Stimulated activated CD4-positive, alpha-beta T cell treated with anti-CD3 and anti-CD28 coated beads, Interleukin-15, amount 100 ng/mL, for 1 hour (primary cell): Measurements from ENCODE around the gene L3MBTL1.

ENCODE experiments used
- DNase-seq, 2 donors: peaks; one replicate each; pipeline ENCODE4 v3.0.0-alpha.2; 2020; ENCODE audit warnings: low read depth in 1 of 2, low spot score in 1 of 2

The L3MBTL1 gene

GRCh38 chr20:43507150-43508080 is at the start of gene L3MBTL1:
Gene L3MBTL1 (plus strand): TSS chr20:43507697. CDS start chr20:43513504, 5,807 bp downstream.
- no peak for DNase-seq

DNA sequence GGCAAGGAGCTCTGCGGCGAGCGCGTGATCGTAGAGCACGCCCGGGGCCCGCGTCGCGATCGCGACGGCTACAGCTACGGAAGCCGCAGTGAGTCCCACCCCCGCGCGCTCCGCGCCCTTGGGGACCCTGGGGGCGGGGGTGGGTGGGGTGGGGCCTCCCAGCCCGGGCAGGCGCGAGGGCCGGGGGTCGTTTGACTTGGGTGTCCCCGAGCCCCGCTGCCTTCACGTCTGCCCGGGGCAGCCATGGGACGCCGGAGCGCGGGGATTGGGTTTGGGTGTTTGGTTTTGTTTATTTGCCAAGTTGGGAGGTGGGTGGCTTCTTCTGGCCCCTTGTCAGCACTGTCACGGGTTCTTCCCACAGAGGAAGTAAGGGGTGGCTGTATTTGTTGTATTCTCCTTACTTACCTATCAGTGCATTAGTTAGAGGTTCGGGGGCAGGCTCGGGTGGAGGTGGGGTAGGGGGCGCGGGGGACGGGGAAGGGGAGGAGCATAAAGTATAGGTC is 49.0 kb upstream of the L3MBTL1 start:
- no peak for DNase-seq

- DNase-seq, result no peak
These were observed 48.2 kb upstream of the L3MBTL1 start for GRCh38 chr20:43459022-43459942.

- DNase-seq, result no peak
These were observed 47.2 kb upstream of the L3MBTL1 start for GRCh38 chr20:43460172-43460829.

GRCh38 chr20:43460830-43461200 is 46.7 kb upstream of the L3MBTL1 start:
- no peak for DNase-seq

GRCh38 chr20:43461894-43462659 is 45.4 kb upstream of the L3MBTL1 start:
- no peak for DNase-seq

- DNase-seq, result no peak
These were observed 44.6 kb upstream of the L3MBTL1 start for GRCh38 chr20:43462660-43463526.

DNA sequence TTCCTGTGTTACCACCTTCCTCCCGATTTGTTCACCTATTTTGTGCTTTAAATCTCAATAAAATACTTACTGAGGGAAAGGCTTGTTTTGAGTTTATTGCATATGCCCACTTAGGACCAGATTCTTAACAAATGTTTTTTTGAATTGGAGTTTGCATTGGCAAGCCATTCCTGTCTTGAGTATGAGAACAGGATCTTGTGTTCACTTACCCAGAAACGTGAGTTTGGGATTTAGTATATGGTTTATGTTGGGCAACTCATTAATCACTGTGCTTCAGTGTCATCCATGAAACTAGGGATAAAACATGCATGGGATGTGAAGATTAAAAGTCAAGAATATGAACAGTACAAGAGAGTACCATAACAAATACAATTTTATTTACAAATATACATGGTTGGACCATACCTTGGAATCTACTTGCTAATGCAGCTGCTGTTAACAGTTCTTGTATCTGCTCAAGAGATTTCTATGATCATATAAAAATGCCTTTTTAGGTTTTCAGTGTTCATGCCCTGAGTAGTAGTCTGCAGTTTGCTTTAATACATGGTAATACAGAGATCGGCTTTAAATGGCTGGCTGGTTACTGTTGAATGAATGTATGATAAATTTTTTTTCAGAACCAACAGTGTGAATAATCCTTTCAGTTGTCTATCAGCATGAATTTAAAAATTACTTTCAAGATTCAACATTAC is 43.8 kb upstream of the L3MBTL1 start:
- DNase-seq, result no peak

DNA sequence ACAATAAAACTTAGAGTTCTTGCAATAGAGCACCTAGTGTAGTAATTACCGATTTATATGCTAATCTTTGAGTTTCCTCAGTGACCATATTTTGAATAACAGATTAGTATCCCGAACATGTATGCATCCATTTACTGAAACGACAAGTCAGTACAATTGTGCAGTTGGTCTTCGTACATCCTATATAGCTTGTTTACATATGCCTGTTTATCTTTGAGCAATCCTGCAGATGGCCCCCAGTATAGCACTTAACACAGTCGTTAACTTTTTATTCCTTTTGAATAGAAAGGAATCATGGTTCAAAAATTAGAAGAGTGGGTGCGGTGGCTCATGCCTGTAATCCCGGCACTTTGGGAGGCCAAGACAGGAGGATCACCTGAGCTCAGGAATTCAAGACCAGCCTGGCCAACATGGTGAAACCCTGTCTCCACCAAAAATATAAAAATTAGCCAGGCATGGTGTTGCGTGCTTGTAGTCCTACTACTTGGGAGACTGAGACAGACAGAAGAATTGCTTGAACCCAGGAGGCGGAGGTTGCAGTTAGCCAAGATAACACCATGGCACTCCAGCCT is 43.2 kb upstream of the L3MBTL1 start:
- no peak for DNase-seq

DNA sequence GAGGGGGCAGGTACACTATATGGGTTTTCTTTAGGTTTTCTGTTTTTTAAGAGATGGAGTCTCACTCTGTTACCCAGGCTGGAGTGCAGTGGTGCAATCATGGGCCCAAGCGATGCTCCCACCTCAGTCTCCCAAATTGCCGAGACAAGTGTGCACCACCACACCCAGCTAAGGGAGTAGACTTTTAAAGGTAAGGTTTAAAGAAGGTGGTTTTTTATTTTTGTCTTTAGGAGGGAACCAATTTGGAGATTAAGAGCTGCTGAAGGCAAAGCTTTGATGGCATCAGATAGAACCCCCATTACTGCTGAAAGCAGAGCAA is 41.9 kb upstream of the L3MBTL1 start:
- DNase-seq, result no peak

- no peak for DNase-seq
These were observed 39.9 kb upstream of the L3MBTL1 start for GRCh38 chr20:43467589-43467988.

- no peak for DNase-seq
These were observed 34.7 kb upstream of the L3MBTL1 start for GRCh38 chr20:43472671-43473380.

DNA sequence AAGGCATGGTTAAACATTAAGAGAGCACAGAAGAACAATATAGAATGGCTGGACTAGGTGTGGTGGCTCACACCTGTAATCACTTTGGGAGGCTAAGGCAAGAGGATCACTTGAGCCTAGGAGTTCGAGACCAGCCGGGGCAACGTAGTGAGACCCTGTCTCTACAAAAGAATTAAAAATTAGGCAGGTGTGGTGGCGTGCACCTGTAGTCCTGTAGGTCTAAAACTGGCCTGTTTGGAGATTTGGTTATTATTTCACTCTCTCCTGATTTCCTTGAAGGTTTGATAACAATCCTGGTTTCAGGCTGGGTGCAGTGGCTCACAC is 34.2 kb upstream of the L3MBTL1 start:
- no peak for DNase-seq

GRCh38 chr20:43477193-43477592 is 30.3 kb upstream of the L3MBTL1 start:
- DNase-seq, result no peak

DNA sequence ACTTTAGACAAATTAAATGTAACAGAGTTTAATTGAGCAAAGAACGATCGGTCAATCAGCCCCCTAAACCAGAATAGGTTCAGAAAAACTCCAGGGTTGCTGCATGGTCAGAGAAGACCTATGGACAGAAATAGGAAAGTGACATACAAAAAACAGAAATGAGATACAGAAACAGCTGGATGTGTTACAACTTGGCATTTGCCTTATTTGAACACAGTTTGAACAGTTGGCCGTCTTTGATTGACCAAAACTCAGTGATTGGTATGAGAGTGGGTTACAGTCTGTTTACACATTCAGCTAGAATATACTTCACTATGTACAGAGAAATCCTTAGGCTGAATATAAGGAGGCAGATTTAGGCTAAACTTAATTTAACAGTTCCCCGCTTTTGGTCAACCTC is 29.9 kb upstream of the L3MBTL1 start:
- DNase-seq, result no peak

DNA sequence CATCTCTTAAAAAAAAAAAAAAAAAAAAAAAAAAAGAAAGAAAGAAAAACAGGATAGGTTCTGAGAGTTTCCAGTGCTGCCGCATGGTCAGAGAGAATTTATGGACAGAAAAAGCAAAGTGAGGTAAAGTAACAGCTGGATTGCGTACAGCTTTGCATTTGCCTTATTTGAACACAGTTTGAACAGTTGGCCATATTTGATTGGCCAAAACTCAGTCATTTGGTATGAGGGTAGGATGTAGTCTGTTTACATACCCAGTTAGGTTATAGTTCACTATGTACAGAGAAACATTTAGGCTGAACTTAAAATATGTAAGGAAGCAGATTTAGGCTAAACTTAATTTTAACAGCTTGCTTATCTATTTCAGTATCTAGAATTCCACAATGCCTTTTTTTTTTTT is 17.5 kb upstream of the L3MBTL1 start:
- DNase-seq, result no peak

DNA sequence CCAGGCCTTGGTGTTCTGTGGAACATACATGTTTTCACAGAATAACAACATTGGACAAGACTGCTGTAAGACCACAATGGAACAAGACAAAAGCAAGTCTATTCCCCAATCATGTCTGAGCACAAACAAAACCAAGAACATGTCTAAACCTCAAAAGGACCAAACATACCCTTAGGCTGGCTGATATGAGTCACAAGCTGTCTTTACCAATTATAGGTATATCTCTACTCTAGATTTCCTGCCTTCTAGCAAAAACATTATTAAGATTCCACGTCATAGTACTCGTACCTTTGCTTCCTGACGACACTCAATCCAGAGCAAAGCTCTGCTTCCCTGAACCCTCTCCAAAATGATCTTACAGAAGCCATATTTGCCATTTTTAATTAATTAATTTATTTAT is 15.4 kb upstream of the L3MBTL1 start:
- no peak for DNase-seq

GRCh38 chr20:43495388-43495787 is 12.1 kb upstream of the L3MBTL1 start:
- DNase-seq, result no peak
